Stimulated activated CD8-positive, alpha-beta memory T cell treated with anti-CD3 and anti-CD28 coated beads, Interleukin-12 subunit alpha, Interleukin-12 subunit beta, amount 100 ng/mL, for 24 hours (primary cell): Measurements from ENCODE around the gene HRH1.
"Not testable (repeated sequence)": the region's sequence is repeated elsewhere in the genome, so short reads cannot be mapped to it uniquely, and the experiment has no call there.

ENCODE experiments used
- DNase-seq: peaks from one replicate; pipeline ENCODE4 v3.0.0-alpha.2; 2020; ENCODE audit errors: extremely low read depth

HRH1 gene, protein sequence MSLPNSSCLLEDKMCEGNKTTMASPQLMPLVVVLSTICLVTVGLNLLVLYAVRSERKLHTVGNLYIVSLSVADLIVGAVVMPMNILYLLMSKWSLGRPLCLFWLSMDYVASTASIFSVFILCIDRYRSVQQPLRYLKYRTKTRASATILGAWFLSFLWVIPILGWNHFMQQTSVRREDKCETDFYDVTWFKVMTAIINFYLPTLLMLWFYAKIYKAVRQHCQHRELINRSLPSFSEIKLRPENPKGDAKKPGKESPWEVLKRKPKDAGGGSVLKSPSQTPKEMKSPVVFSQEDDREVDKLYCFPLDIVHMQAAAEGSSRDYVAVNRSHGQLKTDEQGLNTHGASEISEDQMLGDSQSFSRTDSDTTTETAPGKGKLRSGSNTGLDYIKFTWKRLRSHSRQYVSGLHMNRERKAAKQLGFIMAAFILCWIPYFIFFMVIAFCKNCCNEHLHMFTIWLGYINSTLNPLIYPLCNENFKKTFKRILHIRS

DNA sequence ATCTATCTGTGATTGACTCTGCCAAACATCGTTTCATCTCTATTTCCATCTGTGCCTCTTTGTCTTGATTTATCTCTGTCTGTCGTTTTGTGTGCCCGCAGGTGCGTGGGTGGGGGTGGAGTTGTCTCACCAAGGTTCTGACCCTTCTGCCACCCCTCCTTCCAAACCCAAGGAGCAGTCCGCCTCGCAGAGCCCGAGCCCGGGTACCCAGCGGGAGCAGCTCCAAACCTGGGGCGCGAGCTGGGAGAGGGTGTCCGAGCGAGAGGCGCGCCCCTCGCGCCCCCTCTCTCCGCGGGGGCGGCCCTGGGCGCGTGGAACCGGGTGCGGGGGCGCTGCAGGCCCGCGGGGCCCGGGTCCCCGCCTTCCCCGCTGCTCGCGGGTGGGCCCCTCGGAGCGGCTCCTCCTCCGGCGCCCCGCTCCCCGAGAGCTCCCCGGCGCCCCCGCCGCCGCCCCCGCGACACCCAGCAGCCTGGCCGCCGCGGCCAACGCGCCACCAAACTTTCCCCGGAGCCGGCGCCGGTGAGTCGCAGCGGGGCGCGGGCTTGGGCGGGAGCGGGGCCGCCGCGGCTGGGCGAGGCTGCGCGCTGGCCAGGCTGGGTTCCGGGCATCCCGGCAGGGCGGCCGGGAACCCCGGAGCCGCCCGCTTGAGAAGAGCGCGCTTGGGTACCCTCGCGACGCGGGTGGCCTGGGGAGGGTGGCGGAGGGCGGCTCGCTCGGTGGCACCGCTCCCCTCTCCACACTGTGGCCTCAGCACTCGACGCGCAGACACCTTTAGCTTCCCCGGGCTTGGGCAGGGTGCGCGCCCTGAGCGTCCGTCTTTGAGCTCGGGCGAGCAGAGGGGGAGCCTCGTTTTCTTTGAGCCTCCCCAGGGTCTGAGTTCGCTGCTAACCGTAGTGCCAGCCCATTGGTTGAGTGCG, at the start of gene HRH1:
TSS of gene HRH1 (plus strand) at position 458 of the 917 bp plus-strand sequence. CDS start 104,545 bp downstream, outside the sequence.
- no peak for DNase-seq

DNA sequence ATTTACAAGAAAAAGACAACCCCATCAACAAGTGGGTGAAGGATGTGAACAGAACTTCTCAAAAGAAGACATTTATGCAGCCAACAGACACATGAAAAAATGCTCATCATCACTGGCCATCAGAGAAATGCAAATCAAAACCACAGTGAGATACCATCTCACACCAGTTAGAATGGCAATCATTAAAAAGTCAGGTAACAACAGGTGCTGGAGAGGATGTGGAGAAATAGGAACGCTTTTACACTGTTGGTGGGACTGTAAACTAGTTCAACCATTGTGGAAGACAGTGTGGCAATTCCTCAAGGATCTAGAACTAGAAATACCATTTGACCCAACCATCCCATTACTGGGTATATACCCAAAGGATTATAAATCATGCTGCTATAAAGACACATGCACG, 41.0 kb upstream of the HRH1 start:
- not testable (repeated sequence) for DNase-seq

DNA sequence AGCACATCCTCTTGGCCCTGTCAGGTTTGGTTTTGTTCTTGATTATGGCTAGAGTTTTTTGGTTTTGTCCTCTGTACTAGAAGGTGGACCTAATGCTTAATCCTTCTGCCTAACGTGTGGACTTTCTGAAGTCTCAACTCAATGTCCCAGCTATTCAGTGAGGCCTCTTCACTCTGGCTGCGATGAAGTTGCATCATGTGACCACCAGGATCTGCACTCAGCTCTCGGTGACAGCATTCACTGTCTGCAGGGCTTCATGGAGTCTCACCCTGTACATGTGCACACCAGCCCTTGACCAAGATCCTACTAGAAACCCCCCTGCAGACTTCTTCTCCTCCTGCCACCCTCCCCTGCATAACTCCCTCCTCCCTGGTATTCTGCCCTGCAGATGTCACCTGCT, 38.7 kb upstream of the HRH1 start:
- no peak for DNase-seq

DNA sequence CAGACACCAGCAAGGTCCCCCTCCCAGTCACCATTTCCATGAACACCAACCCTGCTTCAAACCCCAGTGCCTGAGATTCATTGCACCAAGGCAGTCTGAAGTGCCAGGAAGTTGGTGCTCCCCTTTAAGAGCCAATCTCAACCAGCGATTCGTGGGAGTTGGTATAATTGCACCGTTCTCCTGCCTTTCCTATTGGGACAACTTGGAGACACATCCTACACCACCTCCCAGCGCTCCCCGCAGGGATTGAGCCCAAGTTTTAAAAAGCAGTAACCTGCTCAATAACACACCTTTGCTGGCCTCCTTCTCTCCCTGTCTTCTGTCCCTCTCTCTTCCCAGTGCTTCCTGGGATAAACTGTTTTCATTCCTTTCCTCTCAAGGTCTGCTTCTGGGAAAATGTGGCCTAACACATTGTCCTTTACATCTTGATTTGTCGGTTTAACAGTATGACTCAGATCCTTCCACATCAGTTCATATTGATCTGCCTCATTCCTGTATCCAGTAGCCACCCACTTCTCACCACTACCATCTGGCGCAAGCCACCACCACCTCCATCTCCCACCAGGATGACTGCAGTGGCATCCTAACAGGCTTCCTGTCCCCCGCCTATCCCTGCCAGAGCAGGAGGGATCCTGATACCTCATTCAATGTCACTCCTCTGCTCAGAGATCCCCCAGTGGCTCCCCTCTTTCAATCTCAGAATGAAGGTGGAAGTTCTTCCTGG, 37.8 kb upstream of the HRH1 start:
- no peak for DNase-seq

DNA sequence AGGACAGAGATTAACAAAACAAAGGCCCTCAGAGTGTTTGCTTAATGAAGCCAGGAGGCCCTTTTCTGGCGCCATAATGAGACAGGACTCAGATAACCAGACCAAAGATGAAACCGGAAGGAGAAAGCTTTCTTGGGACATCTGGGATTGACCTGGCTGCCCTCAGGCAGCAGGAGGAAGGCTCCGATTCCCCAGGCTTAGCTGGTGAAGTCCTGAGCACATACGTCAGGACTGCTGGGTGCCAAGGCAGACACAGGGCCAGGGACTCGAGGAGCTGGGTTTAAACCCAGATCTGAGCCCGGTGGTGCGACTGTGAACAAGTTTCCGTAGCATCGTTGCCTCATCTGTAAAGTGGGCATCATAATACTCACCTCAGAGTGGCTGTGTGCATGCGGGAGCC, 36.7 kb upstream of the HRH1 start:
- no peak for DNase-seq

DNA sequence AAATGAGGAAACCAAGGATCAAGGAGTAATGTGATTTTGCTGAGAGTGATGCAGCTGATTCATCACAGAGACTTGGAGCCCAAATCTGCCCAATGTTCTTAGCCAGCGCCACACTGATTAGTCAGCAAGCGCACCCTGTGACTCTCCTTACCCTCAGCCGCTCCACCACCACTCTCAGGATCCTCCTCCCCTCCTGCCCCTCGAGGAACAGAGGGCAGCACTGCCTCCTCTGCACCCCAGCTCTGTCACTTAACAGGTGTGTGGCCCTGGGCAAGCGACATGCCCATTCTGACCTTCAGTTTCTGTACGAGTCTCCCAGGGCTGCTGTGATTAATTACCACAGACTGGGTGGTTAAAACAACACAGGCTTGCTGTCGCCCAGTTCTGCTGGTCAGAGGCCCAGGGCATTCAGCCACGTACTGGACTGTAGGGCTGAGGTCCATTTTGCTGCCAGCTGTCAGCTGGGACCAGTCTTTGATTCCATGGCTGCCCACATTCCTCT, 36.1 kb upstream of the HRH1 start:
- no peak for DNase-seq

DNA sequence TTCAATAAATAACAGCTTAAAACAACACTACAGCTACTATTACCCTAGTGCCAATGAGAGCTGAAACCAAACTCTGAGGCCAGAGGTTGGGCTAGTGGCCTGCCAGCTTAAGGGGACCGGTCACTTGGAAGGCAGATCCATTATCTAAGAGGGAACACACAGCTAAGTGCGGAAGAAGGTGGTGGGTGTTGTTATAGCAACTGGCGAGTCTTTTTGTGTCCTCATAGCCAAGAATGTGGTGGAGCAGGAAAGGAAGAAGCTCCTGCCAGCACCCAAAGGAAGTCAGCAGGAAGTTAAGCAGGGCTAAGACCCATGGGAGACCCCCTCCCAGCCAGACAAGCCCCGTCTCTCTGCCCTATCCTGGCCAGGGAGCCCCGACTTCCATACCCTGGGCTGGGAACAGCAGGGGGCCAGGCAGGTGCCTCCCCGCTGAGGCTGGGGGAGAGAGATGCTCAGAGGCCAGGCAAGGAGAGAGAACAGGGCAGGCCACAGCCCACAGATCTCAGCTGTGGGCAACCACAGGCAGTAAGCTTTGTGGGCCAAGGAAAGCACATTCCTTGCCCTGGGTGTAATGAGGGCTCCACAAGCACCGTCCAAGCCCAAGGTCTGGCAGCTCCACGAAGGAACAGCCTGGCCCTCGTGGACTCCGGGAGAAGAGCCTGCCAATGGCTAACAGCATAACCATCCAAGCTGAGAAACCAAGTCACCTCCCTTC, 34.0 kb upstream of the HRH1 start:
- DNase-seq, result no peak

DNA sequence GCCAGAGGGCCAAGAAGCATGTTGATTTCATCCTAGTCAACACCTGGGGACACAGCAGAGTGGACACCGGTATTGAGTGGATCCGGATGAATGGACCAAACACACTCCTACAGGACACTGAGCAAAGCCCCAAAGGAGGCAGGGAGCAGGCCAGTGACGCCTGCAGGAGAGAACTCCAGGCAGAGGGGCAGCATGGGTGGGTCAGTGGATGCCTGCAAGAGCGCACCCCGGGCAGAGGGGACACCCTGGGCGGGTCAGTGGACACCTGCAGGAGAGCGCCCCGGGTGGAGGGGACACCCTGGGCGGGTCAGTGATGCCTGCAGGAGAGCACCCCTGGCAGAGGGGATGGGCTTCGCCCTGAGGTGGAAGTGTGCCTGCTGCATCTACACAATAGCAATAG, 27.6 kb upstream of the HRH1 start:
- DNase-seq, result no peak

DNA sequence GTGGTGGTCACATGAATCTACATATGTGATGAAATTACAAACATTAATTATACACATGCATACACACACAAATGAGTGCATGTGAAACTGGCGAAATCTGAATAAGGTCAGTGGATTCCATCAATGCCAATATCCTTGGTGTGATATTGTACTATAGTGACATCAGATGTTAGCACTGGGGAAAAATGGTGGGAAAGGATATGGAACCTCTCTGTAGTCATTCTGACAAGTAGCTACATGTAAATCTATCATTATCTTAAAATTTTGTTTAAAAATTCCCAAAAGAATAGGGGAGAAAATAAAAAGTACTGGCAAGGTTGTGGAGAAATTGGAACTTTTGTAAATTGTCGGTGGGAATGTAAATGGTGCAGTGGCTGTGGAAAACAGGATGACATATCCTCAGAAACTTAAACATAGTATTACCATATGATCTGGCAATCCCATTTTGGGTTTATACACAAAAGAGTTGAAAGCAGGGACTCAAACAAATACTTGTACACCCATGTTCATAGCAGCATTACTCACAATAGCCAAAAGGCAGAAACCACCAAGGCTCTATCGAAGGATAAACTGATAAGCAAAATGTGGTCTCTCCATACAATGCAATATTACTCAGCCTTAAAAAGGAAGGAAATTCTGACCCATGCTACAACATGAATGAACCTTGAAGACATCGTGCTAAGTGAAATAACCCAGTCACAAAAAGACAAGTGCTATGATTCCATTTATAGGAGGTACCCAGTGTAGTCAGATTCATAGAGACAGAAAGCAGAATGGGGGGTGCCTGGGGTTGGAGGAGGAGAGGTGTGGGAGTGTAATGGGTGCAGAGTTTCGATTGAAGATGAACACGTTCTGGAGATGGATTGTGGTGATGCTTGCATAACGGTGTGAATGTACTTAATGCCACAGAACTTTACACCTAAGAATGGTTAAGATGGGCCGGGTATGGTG, 25.3 kb upstream of the HRH1 start:
- DNase-seq, result no peak

DNA sequence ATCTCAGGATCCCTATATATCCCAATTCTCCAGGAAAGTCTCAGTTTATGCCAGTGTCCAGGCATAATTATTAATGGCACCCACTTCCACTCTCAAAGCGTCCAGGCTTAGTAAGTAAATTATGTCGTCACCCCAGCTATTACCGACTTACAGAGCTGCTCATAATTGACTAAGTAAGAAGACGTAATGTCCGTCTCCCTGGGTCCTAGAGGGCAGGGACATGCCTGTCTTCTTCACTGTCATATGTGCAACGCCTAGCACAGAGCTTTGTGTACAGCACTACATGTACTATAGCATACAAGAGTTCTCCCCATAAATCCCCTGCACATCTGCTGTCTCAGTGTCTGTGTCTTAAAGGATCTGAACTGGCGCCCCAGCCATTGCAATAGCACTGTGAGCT, 23.9 kb upstream of the HRH1 start:
- no peak for DNase-seq

DNA sequence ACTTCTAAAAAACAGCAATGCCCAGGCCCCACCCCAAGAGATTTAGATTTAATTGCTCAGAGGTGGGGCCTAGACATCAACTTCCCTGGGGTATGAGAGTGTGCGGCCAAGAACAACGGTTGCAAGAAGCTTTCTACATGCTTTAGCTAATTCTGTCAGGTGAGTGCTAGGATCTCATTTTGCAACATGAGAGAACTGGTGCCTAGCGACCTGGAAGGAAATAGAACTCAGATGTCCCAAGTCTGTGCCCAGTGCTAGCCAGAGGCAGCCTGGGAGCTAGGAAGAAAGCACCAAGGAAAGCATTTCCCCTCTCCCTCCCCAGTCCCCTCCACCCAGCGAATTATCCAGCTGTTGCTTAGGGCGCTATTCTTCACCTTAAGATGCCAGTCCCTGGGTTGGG, 22.9 kb upstream of the HRH1 start:
- no peak for DNase-seq

DNA sequence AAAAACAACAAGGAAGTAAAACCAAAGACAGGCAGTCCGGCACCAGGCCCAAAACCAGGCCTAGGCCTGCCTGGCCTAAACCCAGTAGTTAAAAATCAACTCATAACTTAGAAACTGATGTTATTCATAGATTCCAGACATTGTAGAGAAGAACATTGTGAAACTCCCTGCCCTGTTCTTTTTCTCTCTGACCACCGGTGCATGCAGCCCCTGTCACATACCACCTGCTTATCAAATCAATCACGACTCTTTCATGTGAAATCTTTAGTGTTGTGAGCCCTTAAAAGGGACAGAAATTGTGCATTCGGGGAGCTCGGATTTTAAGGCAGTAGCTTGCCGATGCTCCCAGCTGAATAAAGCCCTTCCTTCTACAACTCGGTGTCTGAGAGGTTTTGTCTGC, 22.4 kb upstream of the HRH1 start:
- not testable (repeated sequence) for DNase-seq

DNA sequence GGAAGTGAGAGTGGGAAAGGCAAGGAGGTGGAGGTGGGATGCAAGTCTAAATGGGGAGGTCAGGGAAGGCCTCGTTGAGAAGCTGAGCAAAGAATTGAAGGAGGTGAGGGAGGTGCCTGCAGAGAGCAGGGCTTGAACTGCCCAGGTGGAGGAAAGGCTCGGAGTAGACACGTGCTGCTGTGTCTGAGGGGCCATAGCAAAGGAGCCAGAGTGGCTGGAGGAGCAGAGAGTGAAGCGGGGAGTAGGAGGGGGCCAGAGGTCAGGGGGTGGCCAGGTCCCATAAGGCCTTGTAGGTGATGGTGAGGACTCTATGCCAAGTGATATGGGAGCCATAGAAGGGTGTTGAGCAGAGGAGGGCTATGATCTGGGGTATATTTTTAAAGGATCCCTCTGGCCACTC, 21.4 kb upstream of the HRH1 start:
- DNase-seq, result no peak

DNA sequence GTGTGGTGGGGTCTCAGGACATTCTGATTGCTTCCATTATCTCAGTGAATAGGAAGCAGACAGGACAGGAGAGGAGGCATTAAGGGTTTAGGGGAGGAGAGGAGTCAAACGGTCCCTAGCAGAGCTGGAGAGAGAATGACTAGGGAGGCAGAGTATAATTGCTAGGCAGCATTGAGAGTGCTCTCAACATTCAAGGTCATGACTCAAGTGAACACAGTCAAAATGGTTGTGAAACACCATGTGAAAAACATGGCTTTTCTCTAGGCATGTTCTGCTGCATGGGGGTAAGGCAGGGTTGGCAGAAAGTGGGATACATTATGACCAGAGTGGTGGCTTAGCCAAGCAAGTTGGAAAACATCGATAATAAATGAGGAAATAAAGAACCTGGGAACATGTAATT, 19.5 kb upstream of the HRH1 start:
- DNase-seq, result no peak

DNA sequence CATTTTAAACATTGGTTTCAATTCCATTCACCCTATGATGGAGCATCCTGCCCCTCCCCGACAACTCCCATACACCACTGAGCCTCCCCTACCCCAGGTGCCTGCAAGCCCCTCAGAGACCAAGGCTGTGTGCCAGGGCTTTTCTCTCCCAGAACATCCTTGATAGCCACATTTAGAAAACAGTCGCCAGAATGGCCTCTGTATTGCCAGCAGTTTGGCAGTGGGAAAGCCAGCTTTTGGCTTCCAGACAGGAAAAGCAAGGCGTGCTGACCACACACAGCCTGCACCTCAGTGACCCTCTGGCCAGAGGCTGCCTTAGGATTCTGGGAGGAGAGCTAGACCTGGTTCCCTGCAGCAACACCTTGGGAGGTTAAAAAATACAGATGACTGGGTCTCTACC, 18.2 kb upstream of the HRH1 start:
- DNase-seq, result no peak

DNA sequence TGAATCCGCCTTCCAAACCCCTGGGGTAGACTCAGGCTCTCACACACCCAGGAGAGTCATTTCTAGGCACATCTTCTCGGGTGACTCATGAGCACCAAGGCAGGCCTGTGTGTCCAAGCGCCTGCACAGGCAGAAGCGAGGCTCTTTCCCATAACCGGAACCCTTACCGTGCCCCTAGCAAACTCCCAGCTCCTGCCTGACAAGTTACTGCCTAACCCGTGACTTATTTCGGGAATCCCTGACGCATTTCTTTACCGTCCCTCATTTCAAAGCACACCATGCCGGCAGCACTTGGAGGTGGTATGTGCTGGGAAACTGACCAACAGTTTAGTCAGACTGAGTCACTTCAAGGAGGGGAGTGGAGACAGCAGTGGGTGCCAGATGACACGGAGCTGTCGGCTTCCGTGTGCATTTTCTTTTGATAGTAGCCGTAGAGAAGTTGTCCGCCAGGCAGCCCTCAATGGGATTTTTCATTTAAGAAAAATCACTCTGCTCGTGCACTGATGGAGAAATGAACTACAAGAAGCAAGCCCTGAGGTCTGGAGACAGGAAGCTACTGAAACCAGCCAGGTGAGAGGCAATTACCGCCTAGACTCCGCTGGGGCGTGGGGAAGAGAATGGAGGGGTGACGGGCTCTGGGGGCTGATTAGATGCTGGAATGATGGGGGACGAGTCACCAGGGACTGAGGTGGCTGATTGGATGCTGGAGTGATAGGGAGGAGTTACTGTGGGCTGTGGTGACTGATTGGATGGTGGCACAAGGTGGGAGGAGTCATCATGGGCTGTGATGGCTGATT, 17.3 kb upstream of the HRH1 start:
- no peak for DNase-seq

DNA sequence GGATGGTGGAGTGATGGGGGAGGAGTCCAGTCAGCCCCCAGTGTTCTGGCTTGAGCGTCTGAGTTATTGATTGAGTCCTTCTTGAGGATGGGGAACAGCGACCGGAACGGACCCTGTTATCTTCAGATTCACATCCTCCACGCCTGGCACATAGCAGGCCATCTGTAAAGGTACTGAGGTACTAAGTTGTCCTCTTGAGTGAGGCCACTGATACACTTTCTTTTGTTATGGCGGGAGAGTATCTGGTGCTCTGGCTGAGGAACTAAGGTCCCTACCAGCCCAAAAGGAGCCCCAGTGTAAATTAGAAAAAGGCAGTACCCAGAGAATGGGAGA, 16.7 kb upstream of the HRH1 start:
- DNase-seq, result no peak

DNA sequence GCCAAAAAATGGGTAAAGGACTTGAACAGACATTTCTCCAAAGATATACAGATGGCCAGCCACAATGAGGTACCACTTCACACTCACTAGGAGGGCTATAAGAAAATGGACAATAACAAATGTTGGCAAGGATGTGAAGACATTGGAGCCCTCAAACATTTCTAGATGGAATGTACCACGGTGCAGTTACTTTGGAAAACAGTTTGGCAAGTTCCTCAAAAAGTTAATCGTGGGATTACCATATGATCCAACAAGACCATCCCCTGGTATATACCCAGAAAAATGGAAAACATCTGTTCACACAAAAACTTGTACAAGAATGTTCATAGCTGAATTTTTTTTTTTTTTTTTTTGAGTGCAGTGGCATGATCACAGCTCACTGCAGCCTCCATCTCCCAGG, 15.9 kb upstream of the HRH1 start:
- no peak for DNase-seq

DNA sequence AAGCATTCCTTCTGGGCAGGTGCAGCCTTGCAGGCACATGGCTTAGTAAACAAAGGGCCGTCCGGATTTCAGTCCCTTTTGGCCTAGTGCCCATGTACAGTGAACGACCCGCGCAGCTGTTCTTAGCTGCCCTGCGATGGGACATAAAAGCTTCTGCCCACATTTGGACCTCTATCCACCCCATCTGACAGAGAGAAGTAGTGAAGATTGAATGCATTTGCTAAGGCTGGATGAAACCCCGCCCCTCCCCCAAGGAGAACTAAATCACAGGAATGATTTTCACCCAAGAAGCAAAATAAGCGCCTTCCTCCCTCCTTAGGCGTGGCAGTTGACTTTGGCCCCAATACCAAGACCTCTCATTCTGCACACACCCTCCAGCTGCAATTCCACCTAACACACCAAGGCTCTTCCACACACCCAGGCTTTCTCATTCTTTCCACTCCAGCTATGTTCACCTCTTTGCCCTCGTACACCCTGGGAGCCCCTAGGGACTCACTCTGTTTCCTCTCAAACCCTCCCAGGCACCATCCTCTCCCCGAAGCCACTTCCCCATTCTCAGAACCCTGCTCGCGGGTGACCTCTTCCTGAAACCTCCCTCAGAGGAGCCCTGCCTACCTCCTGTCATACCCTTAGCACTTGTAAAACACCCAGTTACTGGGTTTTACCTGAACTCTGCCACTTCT, 14.1 kb upstream of the HRH1 start:
- DNase-seq, result no peak
